AG20443 (cell line): ENCODE data around the gene STMN3.

Source experiments
- DNase-seq: peaks from one replicate; pipeline ENCODE4 v3.0.0; 2012; ENCODE audit warnings: low spot score, mixed read lengths

Gene STMN3

GRCh38 chr20:63692436-63693082 lies 39.3 kb upstream of the STMN3 start:
- DNase-seq: peak; percentile 59

GRCh38 chr20:63691711-63692435 lies 38.6 kb upstream of the STMN3 start:
- DNase-seq: no peak

DNA sequence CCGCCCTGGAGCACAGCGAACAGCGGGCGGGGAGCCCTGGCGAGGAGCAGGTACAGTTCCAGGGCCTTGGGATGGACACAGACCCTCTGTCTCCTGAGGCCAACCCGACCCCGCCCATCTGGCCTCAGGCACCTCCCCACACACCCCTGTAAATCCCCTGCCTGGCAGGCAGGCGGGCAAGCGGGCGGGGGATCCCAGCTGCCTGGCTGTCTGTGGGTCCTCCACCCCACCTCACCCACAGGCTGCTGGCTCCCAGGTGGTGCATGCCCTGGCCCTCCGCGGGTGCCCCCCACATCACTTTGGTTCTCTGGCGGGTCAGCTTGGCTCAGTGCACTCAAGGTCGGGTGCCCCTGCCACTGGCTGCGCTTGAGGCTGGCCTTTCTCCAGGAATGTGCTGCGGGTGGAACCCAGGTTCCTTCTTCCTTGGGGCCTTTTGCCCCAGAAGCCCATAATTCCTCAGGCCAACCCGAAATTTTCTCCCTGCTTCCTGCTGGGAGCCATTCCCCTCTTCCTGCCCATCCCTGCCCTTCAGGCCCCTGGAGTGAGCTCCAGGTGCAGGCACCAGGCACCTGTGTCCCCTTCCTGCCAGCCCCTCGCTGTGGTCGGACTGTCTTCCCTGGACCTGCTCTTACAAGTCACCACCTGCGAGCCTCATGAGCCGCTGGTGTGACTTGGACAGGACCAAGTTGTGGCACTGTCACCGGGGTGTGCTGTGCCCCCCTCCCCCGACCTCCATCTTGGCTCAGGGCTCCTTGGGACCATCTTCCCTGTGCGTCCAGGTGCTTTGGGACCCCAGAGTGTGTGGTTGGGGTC lies 37.9 kb upstream of the STMN3 start:
- no peak for DNase-seq

DNA sequence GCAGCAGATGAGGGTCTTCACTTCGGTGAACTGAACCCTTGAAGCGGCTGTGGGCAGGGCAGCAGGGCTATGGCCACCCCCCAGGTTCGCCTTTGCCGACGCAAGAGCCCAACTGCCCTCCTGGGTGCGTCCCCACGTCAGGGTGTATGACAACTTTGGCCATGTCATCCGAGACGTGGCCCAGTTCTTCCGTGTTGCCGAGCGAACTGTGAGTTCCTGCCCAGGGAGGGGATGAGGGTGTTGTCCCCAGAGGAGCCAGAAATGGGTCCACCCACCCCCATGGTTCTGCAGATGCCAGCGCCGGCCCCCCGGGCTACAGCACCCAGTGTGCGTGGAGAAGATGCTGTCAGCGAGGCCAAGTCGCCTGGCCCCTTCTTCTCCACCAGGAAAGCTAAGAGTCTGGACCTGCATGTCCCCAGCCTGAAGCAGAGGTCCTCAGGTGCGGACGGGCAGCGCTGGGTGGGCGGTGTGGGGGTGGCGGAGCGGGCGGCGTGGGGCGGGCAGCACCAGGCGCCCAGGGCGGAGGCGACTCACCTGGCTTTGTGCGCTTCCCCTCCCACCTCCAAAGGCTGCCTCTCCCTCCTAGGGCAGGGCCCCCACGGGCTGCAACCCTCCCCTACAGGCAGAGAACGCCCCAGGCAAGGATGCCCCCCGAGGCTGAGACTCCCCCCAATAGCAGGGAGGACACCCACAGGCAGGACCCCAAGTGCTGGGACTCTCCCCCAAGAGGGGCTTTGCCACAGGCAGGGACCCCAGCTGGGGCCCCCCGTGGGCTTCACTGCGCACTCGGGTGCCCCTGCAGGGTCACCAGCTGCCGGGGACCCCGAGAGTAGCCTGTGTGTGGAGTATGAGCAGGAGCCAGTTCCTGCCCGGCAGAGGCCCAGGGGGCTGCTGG lies 37.0 kb upstream of the STMN3 start:
- DNase-seq: no peak

GRCh38 chr20:63689046-63690002 lies 36.1 kb upstream of the STMN3 start:
- no peak for DNase-seq

DNA sequence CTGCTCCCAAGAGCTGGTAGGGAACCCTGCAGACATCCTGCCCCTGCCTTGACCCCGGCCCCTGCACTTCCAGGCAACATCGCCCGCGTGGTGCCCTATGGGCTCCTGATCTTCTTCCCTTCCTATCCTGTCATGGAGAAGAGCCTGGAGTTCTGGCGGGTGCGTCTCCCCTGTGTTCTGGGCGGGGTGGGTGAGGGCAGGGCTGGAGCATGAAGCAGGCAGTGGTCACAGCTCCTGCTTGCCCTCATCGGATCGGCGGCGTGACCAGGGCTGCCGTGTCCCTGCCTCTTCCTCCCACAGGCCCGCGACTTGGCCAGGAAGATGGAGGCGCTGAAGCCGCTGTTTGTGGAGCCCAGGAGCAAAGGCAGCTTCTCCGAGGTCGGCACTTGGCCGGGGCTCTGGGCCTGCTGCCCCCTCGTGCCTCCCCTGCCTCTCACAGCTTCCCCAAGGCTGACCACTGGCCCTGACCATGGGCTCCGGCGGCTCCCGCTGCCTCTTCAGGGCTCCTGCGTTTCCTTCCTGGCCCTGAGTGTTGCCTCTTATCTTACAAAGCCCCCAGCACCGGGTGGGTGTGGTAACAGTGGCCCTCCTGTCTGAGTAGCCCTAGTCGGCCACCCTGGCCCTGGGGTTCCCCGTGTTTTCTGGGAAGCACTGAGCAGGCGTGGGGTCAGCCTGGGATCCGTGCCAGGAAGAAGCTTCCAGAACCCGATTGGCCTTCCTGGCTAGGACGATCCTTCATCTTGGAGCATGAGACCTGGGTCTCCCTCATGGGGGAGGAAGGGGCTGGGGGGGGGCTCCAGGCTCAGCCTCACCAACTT lies 35.2 kb upstream of the STMN3 start:
- DNase-seq: no peak

DNA sequence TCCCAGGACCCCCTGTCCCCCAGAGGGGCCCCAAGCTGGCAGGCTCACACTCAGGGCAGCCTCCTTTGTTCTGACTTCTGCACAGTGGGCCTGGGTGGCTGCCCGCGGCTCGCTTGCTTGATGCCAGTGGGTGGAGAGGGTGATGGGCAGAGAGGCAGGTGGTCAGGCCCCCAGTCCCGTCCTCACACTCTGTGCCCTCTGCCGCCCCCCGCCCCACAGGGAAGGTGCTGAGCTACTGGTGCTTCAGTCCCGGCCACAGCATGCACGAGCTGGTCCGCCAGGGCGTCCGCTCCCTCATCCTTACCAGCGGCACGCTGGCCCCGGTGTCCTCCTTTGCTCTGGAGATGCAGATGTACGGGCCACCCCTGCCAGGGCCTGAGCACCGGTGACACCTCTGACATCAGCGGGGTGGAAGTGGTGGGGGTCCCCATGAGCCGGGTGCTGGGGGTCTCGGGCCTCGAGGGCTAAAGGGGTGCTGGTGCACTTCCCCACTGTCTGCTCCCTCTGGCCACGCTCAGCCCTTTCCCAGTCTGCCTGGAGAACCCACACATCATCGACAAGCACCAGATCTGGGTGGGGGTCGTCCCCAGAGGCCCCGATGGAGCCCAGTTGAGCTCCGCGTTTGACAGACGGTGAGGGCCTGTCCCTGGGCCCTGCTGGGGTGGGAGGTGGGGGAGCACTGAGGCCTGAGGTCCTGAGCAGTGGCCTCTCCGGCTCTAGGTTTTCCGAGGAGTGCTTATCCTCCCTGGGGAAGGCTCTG lies 34.4 kb upstream of the STMN3 start:
- DNase-seq: no peak

DNA sequence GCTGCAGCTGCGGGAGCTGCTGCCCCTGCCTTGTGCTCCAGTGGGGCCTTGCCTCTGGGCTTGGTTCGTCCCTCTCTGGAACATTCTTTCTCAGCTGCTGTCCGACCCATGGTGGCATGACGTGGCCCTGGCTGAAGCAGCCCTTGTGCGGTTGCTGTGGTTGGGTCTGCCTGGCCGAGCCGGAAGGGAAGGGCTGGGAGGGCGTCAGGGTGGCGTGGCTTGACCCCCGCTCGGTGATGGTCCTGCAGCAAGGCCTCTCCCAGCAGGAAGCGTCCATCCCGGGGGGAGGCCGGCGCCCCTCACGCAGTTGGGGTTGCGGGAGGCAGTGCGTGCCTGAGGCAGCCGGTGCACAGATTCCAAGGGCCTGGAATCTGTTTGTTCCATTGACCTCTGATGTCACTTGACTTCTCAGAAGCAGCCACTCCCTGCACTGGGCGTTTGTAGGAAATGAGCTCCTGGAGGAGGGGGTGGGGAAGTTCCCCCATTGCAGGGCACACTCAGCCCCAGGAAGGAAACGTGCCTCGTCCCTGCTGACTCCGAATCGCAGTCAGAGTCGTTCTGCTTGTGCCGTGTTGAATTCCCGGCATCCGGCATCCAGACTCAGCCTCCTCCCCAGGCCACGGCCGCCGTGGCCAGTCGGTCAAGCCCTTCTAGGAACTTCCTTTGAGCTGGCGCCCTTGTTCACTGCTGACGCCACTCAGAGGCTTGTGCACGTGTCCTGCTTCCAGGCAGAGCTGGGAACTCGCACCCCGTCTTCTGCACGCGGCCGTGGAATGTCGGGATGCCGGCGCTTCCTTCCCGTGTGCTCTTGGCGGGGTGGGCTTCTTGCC lies 33.5 kb upstream of the STMN3 start:
- DNase-seq: peak; percentile 91

- DNase-seq: no peak
Measured at GRCh38 chr20:63686094-63686491, 32.9 kb upstream of the STMN3 start.

DNA sequence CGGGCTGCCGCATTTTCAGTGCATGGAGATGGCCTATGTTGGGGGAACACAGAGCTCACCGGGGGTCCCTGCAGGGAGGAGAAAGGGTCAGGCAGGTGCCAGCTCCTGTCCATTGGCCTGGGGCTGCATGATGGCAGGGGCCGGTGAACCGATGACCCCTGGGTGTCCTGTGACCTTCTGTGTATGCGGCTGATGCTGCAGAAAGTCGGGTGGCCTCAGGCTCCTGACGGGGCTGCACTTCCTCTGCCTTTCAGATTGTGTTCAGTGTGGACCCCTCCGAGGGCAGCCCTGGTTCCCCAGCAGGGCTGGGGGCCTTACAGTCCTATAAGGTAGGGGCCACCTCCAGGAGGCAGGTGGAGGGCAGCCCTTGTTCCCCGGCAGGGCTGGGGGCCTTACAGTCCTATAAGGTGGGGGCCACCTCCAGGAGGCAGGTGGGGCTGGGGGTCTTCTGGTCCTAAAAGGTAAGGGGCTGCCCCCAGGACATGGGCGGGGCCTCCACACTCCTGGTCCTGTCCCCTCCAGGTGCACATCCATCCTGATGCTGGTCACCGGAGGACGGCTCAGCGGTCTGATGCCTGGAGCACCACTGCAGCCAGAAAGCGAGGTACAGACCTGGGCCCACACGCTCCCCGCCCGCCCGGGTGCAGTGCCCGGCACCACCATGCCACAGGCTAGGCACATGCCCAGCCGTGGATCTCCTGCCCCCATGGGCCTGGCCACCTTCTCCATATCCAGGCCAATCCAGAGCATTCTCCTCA lies 32.2 kb upstream of the STMN3 start:
- DNase-seq: no peak

GRCh38 chr20:63682384-63683139 lies 29.3 kb upstream of the STMN3 start:
- peak; percentile 92 for DNase-seq

DNA sequence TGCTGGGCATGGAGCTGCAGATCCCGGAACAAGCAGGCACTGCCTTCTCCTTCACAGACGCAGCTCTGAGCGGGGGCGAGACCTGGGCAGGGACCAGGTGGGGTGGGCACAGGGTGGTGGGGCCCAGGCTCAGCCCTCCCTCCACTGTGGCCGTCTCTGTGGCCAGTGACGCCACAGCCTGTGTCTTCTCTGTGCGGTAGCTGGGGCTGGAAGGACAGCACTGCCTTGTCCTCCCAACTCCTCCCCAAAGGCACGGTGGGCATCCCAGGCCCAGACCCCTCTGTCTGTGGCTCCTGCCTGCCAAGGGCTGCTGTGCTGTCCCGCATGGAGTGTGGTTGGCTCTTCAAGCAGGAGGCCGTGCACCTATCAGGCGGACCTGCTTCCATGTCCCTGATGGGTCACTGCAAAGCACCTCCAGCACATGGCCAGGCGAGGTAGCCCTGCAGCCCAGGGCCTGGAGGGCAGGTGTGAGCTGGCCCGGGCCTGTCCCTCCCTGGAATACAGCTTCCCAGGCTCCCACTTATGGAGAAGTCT lies 28.5 kb upstream of the STMN3 start:
- no peak for DNase-seq

DNA sequence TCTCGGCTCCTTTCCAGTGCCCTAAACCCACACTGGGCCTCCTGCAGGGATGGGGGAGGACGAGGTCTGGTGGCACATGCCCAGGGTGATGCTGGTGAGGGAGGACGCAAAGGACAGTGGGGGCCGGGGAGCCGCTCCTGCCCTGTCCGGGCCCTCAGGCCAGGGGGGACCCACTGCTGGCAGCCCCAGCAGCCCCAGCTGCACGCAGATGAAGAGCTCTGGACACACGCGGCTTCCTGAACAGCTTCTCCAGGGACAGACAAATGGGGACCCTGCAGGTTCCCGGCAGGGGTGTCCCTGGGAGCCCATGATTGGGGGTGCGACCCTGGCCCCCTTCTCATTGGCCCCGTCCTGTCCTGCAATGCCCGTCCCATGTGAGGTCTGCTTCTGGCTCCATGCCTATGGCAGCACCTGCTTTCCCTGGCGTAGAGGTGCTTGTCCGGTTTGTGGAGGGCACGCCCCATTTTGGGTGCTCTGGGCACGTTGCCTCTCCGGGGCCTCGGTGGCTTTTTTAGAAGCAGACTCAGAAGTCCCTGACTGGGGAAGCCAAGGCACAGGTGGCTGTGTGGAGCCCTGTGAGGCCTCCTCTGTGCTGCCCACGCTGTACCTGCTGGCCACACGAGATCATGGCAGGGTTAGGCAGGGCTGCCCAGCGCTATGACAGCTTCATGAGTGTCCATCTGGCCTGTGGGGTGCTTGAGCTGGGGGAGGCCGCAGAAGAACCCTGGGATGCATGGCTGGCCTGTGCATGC lies 27.8 kb upstream of the STMN3 start:
- DNase-seq: no peak

DNA sequence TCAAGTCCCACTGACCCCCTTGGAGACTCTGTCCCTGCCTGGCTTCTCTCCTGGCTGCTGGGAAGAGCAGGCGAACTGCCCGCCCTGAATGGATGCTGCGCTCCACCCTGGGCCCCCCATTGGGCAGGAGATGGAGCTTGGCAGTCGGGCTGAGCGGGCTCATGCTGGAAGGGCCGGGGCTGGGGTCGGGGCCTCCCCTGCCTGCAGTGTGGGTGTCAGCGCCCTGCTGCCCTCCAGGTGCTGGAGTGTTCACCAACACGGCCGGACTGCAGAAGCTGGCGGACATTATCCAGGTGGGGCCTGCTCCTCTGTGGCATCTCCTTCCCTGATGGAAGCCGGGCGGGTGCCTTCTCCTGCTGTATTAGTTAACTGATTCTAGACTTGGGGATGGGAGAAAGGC lies 27.2 kb upstream of the STMN3 start:
- DNase-seq: no peak

DNA sequence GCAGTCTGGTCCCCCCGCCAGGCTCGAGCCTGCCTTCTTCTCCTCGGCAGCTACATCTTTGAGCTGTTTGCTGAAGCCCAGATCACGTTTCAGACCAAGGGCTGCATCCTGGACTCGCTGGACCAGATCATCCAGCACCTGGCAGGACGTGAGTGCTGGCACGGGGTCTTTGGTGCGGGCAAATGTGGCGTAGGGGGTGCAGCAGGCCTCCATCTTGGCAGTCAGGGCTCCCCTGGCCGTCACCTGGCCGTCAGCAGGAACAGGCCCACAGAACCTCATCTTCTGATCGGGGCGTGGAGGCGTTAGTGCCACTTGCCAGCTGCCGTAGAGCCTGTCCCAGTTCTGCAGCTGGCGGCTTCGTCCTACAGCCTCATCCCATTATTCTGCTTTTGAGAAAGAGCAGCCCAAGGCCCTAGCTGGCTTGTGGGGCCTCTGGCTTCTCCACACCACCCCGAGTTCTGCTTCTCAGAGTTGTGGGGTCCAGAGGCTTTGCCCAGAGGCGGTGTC lies 26.6 kb upstream of the STMN3 start:
- DNase-seq: no peak
